Osteocyte (in vitro differentiated cells): ENCODE measurements around the gene TSPAN13. TPM values are rescaled to one million over a fixed set of nuclear protein-coding genes. Genes with fewer than 3 reads are reported as not detected.

ENCODE experiments used
- DNase-seq: peaks from one replicate; pipeline ENCODE4 v3.0.0; 2021; ENCODE audit warnings: mixed read lengths; ENCODE audit not compliant: unreplicated experiment; ENCODE audit errors: extremely low spot score
- H3K27ac Mint-ChIP-seq: one replicate; pipeline ENCODE4 v1.8.0; 2021; ENCODE audit warnings: mild to moderate bottlenecking, mixed read lengths; ENCODE audit not compliant: unreplicated experiment
- H3K27me3 Mint-ChIP-seq: one replicate; pipeline ENCODE4 v1.8.0; 2021; ENCODE audit warnings: mixed read lengths; ENCODE audit not compliant: unreplicated experiment
- H3K36me3 Mint-ChIP-seq: one replicate; pipeline ENCODE4 v1.8.0; 2021; ENCODE audit warnings: mixed read lengths; ENCODE audit not compliant: unreplicated experiment
- H3K4me1 Mint-ChIP-seq: one replicate; pipeline ENCODE4 v1.8.0; 2021; ENCODE audit warnings: mixed read lengths; ENCODE audit not compliant: unreplicated experiment
- H3K4me3 Mint-ChIP-seq: one replicate; pipeline ENCODE4 v1.8.0; 2021; ENCODE audit warnings: mild to moderate bottlenecking, moderate library complexity, mixed read lengths; ENCODE audit not compliant: unreplicated experiment
- H3K9me3 Mint-ChIP-seq: one replicate; pipeline ENCODE4 v1.8.0; 2021; ENCODE audit warnings: mixed read lengths; ENCODE audit not compliant: unreplicated experiment
- CTCF ChIP-seq: fragments of 200-600 bp; sonication (generic); IDR thresholded peaks from 2 replicates; pipeline ENCODE4 v1.5.0; 2021; ENCODE audit warnings: antibody characterized with exemption, mild to moderate bottlenecking, moderate library complexity
- total RNA-seq: library from RNA; stranded (reverse); gene quantifications from 2 replicates; pipeline ENCODE4 v1.2.1, GENCODE V29; 2021

Gene TSPAN13
- total RNA-seq, 1 donor from 2014 or later = 4.9 TPM

DNA sequence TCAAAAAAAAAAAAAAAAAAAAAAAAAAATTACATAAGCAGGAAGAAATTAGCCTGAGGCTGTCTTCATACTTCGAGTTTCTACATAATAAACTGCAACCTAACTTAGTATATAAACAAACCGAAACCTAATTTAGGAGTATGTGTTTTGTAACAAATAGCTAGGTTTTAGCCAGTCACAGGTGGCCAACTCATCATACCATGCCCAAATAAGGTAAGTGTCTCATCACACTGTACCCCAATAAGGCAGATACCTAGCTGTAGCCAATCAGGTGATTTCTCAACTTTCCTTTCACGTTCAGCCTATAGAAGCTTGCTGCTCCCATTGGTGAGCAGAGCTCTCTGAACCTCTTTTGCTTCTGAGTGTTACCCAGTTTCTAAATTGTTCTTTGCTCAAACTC is 65.2 kb downstream of the TSPAN13 start:
- H3K9me3 Mint-ChIP-seq = no peaks in the 10 kb centered on the region
- H3K27me3 Mint-ChIP-seq = no peaks in the 10 kb centered on the region
- no peak for DNase-seq
- H3K4me3 Mint-ChIP-seq = no peak overlapping the region
- no peaks in the 10 kb centered on the region for H3K36me3 Mint-ChIP-seq
- TF ChIP-seq CTCF = no peak
- H3K27ac Mint-ChIP-seq = no peak overlapping the region
- peaks cover 28% of the 10 kb centered on the region for H3K4me1 Mint-ChIP-seq

DNA sequence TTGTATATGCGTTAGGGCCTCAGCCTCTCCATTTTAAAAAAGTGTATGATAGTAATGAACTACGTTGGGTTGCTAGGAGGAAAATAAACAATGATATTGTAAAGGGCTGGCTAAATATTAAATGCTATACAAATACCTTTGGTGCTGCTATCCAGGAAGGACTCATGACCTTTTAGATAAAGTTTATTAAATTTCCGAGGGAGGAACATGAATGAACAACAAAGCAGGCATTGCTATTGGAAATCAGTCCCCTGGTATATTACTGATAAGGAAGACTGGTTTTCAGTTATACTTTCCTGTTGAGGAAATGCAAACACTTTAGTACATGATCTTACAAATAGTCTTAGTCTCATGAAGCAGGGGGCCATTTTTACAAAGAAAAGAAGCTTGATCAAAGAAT is 68.5 kb downstream of the TSPAN13 start:
- Mint-ChIP-seq H3K27me3 (no peaks in the 10 kb centered on the region), H3K27ac (no peak overlapping the region), H3K36me3 (no peaks in the 10 kb centered on the region), H3K4me1 (peaks cover 10% of the 10 kb centered on the region), H3K9me3 (no peaks in the 10 kb centered on the region), H3K4me3 (no peak overlapping the region)
- no peak for DNase-seq
- no peak for TF ChIP-seq CTCF

DNA sequence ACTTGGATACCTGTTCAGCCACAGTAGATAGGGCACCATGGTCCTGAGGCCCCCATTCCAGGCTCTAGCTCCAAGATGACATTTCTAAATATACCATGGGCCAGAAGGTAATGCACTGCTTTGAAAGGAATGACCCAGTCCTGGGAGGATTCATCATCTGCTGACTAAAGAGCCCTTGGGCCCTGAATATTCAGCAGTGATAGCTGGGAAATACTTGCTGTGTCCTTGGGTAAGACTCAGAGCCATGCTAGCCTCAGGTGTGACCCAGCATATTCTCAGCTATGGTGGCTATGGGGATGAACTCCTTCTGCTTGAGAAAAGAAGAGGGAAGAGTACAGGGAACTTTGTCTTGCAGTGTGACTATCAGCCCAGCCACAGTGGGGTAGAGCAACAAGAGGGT is 72.5 kb downstream of the TSPAN13 start:
- H3K9me3 Mint-ChIP-seq = peaks cover 22% of the 10 kb centered on the region
- no peak for TF ChIP-seq CTCF
- no peaks in the 10 kb centered on the region for H3K4me1 Mint-ChIP-seq

DNA sequence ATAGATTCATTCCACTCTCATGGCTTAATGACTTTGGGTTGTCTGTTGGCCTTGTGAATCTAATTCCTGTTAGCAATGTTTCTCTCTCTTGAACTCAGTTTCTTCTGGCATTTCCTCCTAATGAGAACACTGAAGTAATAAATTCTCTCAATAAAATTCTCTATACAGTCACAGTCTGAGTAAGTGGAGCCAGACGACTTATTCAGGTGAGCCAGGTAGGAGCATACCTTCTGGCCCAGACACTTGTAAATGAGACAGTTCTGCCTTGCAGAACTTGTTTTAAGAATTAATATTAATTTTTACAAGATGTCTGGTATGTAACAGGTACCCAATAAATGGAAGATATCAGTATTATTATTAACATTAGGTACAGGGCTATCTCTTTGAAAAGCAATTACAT is 79.8 kb downstream of the TSPAN13 start:
- H3K4me3 Mint-ChIP-seq = no peak overlapping the region
- no peak overlapping the region for H3K27ac Mint-ChIP-seq
- H3K27me3 Mint-ChIP-seq = no peaks in the 10 kb centered on the region
- TF ChIP-seq CTCF = no peak
- no peak for DNase-seq
- H3K4me1 Mint-ChIP-seq = no peaks in the 10 kb centered on the region
- H3K9me3 Mint-ChIP-seq = peaks cover 18% of the 10 kb centered on the region
- H3K36me3 Mint-ChIP-seq = no peaks in the 10 kb centered on the region

More for the DNA sequence above, 72.5 kb downstream of the TSPAN13 start:
- no peak overlapping the region for H3K4me3 Mint-ChIP-seq
- no peaks in the 10 kb centered on the region for H3K36me3 Mint-ChIP-seq
- H3K27me3 Mint-ChIP-seq = no peaks in the 10 kb centered on the region
- no peak overlapping the region for H3K27ac Mint-ChIP-seq
- DNase-seq = no peak

Other genes starting within 250 kb of the TSPAN13 start
- gene LRRC72, start 226.9 kb upstream of the TSPAN13 start, total RNA-seq = not detected in 2 replicates
- gene ANKMY2, start 108.0 kb upstream of the TSPAN13 start, total RNA-seq = 16.9 TPM in 2 replicates
- gene BZW2, start 107.6 kb upstream of the TSPAN13 start, total RNA-seq = 60.9 and 61.3 TPM in 2 replicates
- gene AGR2, start 51.2 kb downstream of the TSPAN13 start, total RNA-seq = not detected in 2 replicates
- gene AGR3, start 128.2 kb downstream of the TSPAN13 start, total RNA-seq = not detected in 2 replicates